Stimulated activated CD4-positive, alpha-beta T cell treated with anti-CD3 and anti-CD28 coated beads, Interleukin-12 subunit alpha, Interleukin-12 subunit beta, amount 100 ng/mL, for 4 hours (primary cell): ENCODE results near the gene ZCCHC7.
"Not testable (repeated sequence)": the region's sequence is repeated elsewhere in the genome, so short reads cannot be mapped to it uniquely, and the experiment has no call there.

Experiments
- DNase-seq: peaks from one replicate; pipeline ENCODE4 v3.0.0-alpha.2; 2020

ZCCHC7 gene

GRCh38 chr9:37382161-37382981, 262.0 kb downstream of the ZCCHC7 start:
- DNase-seq = no peak

DNA sequence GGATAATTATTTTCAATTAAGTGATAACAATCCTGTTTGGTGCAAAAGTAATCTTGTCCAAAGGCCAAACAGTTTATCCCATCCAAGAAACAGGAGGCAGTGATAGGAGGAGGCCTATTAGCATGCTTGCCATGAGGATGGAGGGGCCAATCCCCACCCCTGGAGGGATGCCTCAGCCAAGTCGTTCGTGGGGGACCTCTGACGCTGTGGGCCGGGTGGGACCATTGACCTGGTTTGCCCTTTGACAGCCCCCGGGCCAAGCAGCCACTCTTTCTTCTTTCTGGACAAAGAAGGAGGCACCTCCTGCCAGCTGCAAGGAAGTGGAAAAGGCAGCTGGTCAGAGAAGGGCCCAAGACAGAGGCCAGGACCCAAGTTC, 262.6 kb downstream of the ZCCHC7 start:
- DNase-seq = no peak

GRCh38 chr9:37383393-37383792, 263.0 kb downstream of the ZCCHC7 start:
- DNase-seq = no peak

DNA sequence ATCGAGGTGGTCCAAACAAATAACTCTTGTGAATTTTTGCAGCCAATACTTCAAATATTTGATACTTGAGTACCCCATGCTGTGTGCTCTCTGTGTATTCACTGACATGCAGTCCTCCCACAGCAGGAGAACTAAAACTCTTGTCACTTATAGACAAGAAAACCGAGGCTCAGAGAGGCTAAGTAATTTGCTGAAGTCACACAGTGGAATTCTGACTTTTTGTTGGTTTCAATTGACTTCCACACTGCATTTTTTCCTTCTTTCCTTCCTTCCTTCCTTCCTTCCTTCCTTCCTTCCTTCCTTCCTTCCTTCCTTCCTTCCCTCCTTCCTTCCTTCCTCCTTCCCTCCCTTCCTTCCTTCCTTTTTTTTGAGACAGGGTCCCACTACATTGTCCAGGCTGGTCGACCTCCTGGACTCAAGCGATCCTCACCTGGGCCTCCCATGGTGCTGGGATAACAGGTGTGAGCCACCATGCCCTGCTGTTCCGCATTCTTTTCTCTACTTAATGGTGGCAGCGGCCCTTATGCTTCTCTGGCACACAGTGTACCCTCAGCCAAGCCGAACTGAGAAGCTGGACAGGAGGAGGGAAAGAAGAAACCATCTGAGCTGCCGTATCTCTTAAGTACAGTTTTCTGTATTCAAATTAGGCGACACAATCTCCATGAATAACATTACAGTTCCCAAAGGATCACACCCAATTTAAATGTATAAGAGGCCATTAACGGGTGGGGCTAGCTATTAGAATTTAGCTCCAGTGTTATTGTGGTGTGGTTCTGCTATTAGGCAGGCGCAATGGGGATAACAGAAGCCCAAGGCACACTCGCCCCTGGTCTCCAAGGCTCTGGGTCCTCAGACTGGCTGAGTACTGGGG, 263.7 kb downstream of the ZCCHC7 start:
- no peak for DNase-seq

DNA sequence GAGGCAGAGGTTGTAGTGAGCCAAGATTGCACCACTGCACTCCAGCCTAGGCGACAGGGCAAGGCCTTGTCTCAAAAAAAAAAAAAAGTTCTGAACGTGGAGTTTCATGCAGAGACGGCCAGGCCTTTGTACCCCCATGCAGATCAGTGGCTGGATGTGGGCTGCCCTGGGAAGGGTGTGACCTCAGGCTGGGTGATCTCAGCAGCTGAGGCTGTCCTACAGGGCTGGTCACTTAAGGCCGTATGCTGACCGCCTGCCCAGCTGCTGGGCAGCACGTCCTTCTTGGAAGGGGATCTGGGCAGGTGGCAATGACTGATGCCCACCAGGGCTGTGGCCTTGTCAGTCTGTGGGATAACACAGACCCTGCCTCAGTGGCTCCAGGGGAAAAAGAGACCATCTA, 264.9 kb downstream of the ZCCHC7 start:
- DNase-seq = no peak

- DNase-seq = no peak
Measured at GRCh38 chr9:37386988-37387387, 266.6 kb downstream of the ZCCHC7 start.

- no peak for DNase-seq
Measured at GRCh38 chr9:37390759-37391158, 270.4 kb downstream of the ZCCHC7 start.

DNA sequence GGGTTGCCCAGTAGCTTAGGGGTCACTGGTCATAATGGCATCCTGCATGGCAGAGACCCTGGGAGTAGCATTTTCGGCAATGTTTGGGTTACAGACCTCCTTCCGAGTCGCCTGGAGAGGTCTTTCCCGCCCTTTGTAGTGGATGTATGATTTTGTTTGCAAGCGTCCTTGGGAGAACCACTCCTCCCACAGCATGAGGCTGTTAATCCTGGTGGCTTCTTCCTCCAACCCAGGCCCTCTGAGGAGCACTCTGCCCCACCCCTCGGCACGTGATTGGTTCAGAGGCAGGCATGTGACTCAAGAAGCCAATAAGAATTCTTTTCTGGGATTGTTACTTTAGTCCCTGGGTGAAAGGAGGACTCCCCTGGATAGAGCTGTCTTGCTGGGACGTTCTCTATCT, 271.9 kb downstream of the ZCCHC7 start:
- DNase-seq = no peak

GRCh38 chr9:37395229-37395628, 274.9 kb downstream of the ZCCHC7 start:
- no peak for DNase-seq

DNA sequence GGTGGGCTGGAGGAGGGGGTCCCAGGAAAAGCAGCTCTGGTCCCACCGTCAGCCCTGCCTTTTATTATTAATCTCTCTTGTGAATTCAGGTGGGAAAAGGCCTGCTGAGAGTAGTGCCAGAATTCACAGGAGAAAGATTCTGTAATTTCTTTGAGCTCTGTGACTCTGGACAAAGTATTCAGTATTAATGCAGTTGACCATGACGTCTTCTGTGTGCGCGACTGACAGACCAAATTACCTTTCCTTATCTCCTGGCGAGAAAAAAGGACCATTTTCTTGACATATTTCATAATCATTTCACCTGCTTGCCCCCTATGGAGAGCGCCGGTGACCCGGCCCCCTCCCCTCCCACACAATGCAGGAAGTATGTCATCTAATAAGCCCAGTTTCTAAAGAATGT, 275.3 kb downstream of the ZCCHC7 start:
- no peak for DNase-seq

DNA sequence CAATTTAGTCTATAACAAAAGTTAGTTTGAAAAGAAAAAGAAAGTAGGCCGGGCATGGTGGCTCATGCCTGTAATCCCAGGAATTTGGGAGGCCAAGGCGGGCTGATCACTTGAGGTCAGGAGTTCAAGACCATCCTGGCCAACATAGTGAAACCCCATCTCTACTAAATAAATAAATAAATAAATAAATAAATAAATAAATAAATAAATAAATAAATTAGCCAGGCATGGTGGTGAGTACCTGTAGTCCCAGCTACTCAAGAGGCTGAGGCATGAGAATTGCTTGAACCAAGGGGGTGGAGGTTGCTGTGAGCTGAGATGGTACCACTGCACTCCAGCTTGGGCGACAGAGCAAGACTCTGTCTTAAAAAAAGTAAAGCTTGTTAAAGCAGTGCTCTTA, 277.6 kb downstream of the ZCCHC7 start:
- not testable (repeated sequence) for DNase-seq

DNA sequence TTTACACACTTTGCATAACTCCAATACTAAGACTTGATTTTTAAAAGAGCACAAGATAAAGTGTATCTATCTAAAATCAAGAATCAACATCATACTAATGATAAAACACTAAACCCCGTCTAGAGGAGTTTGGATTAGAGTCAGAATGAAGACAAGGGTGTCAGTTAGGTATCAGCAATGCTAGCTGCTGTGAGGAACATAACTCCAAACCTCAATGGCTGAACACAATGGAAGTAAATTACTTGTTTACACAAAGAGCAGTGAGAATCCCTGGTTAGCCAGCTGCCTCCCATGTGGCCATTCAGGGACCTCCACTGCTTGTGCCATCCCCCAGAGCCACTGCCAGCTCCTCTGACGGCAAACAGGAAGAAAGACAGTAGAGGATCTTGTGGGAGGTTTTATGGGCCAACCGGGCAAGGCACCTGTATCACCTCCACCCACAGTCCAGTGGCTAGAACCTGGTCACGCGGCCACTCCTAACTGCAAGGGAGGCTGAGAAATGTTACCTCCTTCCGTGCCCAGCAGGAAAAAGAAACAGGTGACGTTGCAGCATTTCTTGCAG, 278.2 kb downstream of the ZCCHC7 start:
- no peak for DNase-seq

DNA sequence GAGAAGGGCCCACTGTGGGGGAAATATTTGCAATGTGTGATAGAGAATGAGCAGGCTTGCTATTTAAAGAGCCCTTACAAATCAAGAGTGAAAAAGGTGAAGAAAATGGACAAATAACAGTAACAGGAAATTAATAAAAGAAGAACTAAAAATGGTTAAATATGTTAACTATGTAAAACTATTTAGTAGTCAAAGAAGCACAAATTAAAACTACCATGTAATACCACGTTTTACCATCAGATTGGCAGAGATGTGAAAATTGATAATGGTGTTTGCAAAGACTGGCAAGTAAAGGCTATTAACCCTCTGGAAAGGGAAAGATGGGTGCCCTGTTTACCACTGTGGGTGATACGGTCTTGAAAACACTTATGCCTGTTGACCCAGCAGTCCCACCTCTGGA, 279.0 kb downstream of the ZCCHC7 start:
- DNase-seq = no peak

DNA sequence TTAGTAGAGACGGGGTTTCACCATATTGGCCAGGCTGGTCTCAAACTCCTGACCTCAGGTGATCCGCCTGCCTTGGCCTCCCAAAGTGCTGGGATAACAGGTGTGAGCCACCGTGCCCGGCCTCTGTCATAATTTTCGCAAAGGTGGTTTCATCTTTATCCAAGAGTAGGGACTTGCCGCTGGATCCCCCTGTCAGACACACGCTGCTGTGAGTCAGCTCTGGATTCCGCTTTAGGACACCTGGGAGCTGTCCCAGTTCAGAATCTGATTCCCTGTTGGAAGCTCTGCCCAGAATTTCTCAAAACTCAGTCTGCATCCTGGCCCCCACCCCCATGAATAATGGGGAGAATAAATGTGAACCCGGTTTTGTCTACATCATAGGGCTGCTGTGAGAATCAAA, 284.2 kb downstream of the ZCCHC7 start:
- DNase-seq = no peak

- no peak for DNase-seq
Measured at GRCh38 chr9:37405350-37405749, 285.0 kb downstream of the ZCCHC7 start.

GRCh38 chr9:37405764-37406380, 285.5 kb downstream of the ZCCHC7 start:
- DNase-seq = no peak

- no peak for DNase-seq
Measured at GRCh38 chr9:37406603-37407401, 286.4 kb downstream of the ZCCHC7 start.

DNA sequence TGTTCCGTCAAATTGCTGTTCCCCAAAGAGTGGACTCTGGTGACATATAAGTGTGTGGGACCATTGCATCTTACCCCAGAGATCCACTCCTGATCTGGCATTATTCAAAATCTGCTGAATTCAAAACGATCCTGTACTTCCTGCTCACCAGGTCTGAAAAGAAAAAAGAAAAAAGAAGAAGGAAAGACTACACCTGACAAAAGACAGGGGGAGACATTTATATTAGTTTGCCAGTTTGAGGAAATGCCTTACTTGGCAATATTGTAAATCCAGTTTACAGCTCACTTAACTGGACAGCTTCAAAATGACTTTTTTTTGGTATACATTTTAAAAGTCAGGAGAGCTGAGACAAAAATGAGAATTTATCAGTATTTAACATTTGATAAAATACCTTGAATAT, 287.1 kb downstream of the ZCCHC7 start:
- no peak for DNase-seq
